ENCODE measurements around the gene PARP11.
"Not testable (repeated sequence)": the region's sequence is repeated elsewhere in the genome, so short reads cannot be mapped to it uniquely, and the experiment has no call there.

GRCh38 chr12:3839745-3840144, 33.5 kb downstream of the PARP11 start:
- not testable (repeated sequence) for TF ChIP-seq CTCF (IDR thresholded peaks at IDR 0.05; ENCODE audit: extremely low read depth in 1 of 2, insufficient read depth in 1 of 2, low read depth in 1 of 2, low read length in 2 of 2); POLR2AphosphoS5 (IDR thresholded peaks at IDR 0.05; ENCODE audit: insufficient read depth, low read depth, low read length); MAX (IDR thresholded peaks at IDR 0.05; ENCODE audit: insufficient read depth, insufficient read length); FOS (IDR thresholded peaks at IDR 0.05; ENCODE audit: borderline replicate concordance, insufficient read depth, low read length); POLR2A (IDR thresholded peaks at IDR 0.05; ENCODE audit: low read depth, low read length); MYC (IDR thresholded peaks at IDR 0.05; ENCODE audit: low read depth, low read length); EZH2 (IDR thresholded peaks at IDR 0.05; ENCODE audit: borderline replicate concordance, low read depth, low read length, severe bottlenecking)

Measured in endothelial cell of umbilical vein (primary cell).